GM12872 (cell line): ENCODE data around the gene RASGRF2.

Experiments
- CTCF ChIP-seq: IDR thresholded peaks from 3 replicates; pipeline ENCODE4 v1.5.1; 2011; ENCODE audit warnings: low read depth, mild to moderate bottlenecking, low read length, moderate library complexity; ENCODE audit not compliant: insufficient read depth

Gene RASGRF2

GRCh38 chr5:81068063-81068462 is 107.9 kb downstream of the RASGRF2 start:
- no peak for TF ChIP-seq CTCF

GRCh38 chr5:81068635-81069034 is 108.5 kb downstream of the RASGRF2 start:
- no peak for TF ChIP-seq CTCF

GRCh38 chr5:81069990-81070389 is 109.8 kb downstream of the RASGRF2 start:
- no peak for TF ChIP-seq CTCF

- TF ChIP-seq CTCF, result no peak
Observed at GRCh38 chr5:81070571-81071255, 110.5 kb downstream of the RASGRF2 start.

GRCh38 chr5:81075041-81075440 is 114.9 kb downstream of the RASGRF2 start:
- no peak for TF ChIP-seq CTCF

GRCh38 chr5:81077105-81077504 is 116.9 kb downstream of the RASGRF2 start:
- no peak for TF ChIP-seq CTCF

- TF ChIP-seq CTCF, result no peak
Observed at GRCh38 chr5:81078930-81079329, 118.8 kb downstream of the RASGRF2 start.
